ENCODE data around the gene LRFN5.
A peak's percentile ranks its signal among the peaks of the same experiment; 100 is the strongest.

Gene LRFN5

GRCh38 chr14:41773536-41774279 lies 167.0 kb downstream of the LRFN5 start:
- DNase-seq (ENCODE audit: low spot score) = no peak

GRCh38 chr14:41782511-41782910 lies 175.8 kb downstream of the LRFN5 start:
- no peak for DNase-seq (ENCODE audit: low spot score)

- DNase-seq (ENCODE audit: low spot score) = no peak
Measured at GRCh38 chr14:41783403-41783802, 176.7 kb downstream of the LRFN5 start.

- no peak for DNase-seq (ENCODE audit: low spot score)
Measured at GRCh38 chr14:41785696-41786095, 179.0 kb downstream of the LRFN5 start.

- DNase-seq (ENCODE audit: low spot score) = no peak
Measured at GRCh38 chr14:41799817-41800216, 193.1 kb downstream of the LRFN5 start.

GRCh38 chr14:41805633-41806032 lies 199.0 kb downstream of the LRFN5 start:
- no peak for DNase-seq (ENCODE audit: low spot score)

GRCh38 chr14:41806366-41806975 lies 199.8 kb downstream of the LRFN5 start:
- no peak for DNase-seq (ENCODE audit: low spot score)

GRCh38 chr14:41810362-41810761 lies 203.7 kb downstream of the LRFN5 start:
- DNase-seq (ENCODE audit: low spot score) = no peak

GRCh38 chr14:41817626-41818025 lies 210.9 kb downstream of the LRFN5 start:
- DNase-seq (ENCODE audit: low spot score) = no peak

GRCh38 chr14:41824441-41824840 lies 217.8 kb downstream of the LRFN5 start:
- DNase-seq (ENCODE audit: low spot score) = no peak

- DNase-seq (ENCODE audit: low spot score) = no peak
Measured at GRCh38 chr14:41825622-41826021, 218.9 kb downstream of the LRFN5 start.

GRCh38 chr14:41830714-41831406 lies 224.2 kb downstream of the LRFN5 start:
- peak; percentile 20 for DNase-seq (ENCODE audit: low spot score)

- DNase-seq (ENCODE audit: low spot score) = no peak
Measured at GRCh38 chr14:41839661-41840060, 233.0 kb downstream of the LRFN5 start.

- no peak for DNase-seq (ENCODE audit: low spot score)
Measured at GRCh38 chr14:41859336-41859735, 252.7 kb downstream of the LRFN5 start.

GRCh38 chr14:41860586-41860985 lies 253.9 kb downstream of the LRFN5 start:
- DNase-seq (ENCODE audit: low spot score) = no peak

- no peak for DNase-seq (ENCODE audit: low spot score)
Measured at GRCh38 chr14:41865894-41866293, 259.2 kb downstream of the LRFN5 start.

- no peak for DNase-seq (ENCODE audit: low spot score)
Measured at GRCh38 chr14:41868396-41868795, 261.7 kb downstream of the LRFN5 start.

GRCh38 chr14:41872931-41873685 lies 266.4 kb downstream of the LRFN5 start:
- DNase-seq (ENCODE audit: low spot score) = no peak

- DNase-seq (ENCODE audit: low spot score) = no peak
Measured at GRCh38 chr14:41873686-41874317, 267.1 kb downstream of the LRFN5 start.

- no peak for DNase-seq (ENCODE audit: low spot score)
Measured at GRCh38 chr14:41875116-41875515, 268.4 kb downstream of the LRFN5 start.

GRCh38 chr14:41878321-41878720 lies 271.6 kb downstream of the LRFN5 start:
- DNase-seq (ENCODE audit: low spot score) = no peak

GRCh38 chr14:41891624-41892023 lies 284.9 kb downstream of the LRFN5 start:
- no peak for DNase-seq (ENCODE audit: low spot score)

All from cerebellar cortex (tissue), 1 donor.